GM21390 (cell line): Measurements from ENCODE around the gene TMPRSS11A.

Source experiments
- ATAC-seq: cut with Tn5 transposase; IDR thresholded peaks from one replicate; pipeline ENCODE4 v1.9.1; 2021; ENCODE audit not compliant: unreplicated experiment

The TMPRSS11A gene

GRCh38 chr4:67963356-67963755 lies at the start of gene TMPRSS11A:
Gene TMPRSS11A, minus strand, starts transcription at chr4:67963493. Its CDS starts 100 bp downstream, at chr4:67963393.
- no peak for ATAC-seq

- ATAC-seq, result no peak
These were observed 48.4 kb upstream of the TMPRSS11A start for GRCh38 chr4:68011684-68012083.

GRCh38 chr4:68002906-68003305 lies 39.6 kb upstream of the TMPRSS11A start:
- ATAC-seq, result no peak

GRCh38 chr4:67996127-67996526 lies 32.8 kb upstream of the TMPRSS11A start:
- ATAC-seq, result no peak

GRCh38 chr4:67988991-67989390 lies 25.7 kb upstream of the TMPRSS11A start:
- no peak for ATAC-seq

DNA sequence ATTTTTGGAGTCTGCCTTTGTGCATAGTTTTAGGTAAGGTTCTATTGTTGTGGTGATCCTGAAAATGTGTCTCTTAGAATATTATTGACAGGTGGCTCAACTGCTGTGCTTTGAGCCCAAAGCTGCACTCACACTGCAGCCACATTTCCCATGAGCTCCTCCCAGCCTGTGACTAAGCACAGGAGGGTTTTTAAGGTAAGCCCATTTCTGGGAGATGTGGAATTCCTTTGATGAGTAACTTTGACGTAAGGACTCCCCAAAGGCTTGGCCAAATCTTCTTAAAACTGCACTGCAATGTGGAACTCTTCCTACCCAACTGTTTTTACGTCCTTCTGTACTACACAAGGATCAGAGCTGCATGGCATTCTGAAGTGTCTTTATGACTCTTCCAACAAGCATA lies 20.0 kb upstream of the TMPRSS11A start:
- ATAC-seq, result no peak

DNA sequence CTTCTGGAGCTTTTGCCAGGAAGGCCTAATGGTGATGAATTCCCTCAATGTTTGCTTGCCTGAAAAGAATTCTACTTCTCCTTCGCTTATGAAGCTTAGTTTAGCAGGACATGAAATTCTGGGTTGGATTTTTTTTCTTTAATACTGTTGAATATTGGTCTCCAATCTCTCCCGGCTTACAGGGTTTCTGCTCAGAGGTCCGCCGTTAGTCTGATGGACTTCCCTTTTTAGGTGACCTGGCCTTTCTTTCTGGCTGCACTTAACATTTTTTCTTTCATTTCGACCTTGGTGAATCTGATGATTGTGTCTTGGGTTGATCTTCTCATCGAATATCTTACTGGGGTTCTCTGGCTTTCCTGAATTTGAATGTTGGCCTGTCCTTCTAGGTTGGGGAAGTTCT lies 17.2 kb upstream of the TMPRSS11A start:
- no peak for ATAC-seq

DNA sequence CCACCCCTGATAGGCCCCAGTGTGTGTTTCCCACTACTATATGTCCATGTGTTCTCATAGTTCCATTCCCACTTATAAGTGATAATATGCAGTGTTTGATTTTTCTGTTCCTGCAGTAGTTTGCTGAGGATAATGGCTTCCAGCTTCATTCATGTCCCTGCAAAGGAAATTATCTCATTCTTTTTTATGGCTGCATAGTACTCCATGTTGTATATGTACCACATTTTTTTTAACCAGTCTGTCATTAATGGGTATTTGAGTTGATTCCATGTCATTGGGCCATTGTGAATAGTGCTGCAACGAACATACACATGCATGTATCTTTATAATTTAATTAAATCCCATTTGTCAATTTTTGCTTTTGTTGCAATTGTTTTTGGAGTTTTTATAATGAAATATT lies 10.3 kb upstream of the TMPRSS11A start:
- ATAC-seq, result no peak

- ATAC-seq, result no peak
These were observed 8.4 kb downstream of the TMPRSS11A start for GRCh38 chr4:67954890-67955289.

DNA sequence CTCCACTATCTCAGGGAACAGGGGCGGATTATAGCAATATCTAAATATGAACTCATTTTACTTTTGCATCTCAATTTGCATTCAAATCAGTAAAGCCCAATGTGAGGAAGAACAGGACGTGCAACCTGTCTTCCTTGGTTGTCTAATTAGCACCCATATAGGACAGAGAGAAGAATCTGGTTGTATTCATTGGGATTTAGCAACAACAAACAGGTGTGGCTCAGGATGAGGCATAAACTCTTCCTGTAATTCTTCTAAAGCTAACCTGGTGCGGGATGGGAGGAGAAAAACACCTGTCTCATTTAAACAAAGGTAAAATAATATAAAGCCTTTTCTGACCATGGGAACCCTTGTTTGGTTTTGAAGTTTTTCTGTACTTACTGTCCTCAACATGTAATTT lies 22.2 kb downstream of the TMPRSS11A start:
- ATAC-seq, result no peak

DNA sequence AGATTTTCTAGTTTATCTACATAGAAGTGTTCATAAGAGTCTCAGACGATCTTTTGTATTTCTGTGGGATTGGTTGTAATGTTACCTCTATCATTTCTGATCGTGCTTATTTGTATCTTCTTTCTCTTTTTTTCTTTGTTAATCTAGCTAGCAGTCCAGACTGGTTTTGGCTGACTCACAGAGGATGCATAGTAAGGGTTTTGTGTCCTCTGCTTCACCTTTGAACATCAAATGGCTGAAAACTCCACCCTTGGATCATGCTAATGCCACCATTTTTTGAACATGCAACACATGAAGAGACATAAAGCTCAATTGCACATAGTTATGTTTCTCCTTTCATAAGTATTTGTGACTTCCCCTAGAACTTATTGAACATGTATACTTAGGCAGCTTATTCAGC lies 22.8 kb downstream of the TMPRSS11A start:
- no peak for ATAC-seq

DNA sequence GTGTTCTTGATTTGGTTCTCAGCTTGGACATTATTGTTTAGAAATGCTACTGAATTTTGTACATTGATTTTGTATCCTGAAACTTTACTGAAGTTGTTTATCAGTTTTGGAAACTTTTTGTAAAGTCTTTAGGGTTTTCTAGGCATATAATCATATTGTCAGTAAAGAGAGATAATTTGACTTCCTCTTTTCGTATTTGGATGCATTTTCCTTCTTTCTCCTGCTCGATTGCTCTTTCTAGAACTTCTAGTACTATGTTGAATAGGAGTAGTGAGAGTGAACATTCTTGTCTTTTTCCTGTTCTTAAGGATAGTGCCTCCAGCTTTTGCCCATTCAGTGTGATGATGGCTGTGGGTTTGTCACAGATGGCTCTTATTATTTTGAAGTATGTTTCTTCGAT lies 24.1 kb downstream of the TMPRSS11A start:
- no peak for ATAC-seq

GRCh38 chr4:67935888-67936287 lies 27.4 kb downstream of the TMPRSS11A start:
- ATAC-seq, result no peak

GRCh38 chr4:67934628-67935027 lies 28.7 kb downstream of the TMPRSS11A start:
- no peak for ATAC-seq

DNA sequence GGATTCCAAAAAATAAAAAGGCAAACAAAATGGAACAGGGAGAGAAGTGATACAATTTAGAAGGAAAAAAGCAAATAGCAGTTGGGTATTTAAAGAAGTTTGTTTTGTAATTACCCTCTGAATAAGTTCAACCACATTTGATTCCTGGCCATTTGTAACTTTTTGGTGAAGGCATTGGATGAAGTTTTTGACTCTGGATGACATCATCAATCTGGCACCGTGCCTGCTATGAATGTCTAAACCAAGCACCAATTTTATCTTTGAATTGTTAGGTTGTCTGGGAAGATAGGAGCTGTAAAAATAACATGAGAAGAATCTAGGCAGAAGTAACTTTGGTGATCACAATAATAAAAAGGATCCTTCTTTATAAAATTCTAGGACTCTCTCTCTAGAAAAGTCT lies 29.5 kb downstream of the TMPRSS11A start:
- no peak for ATAC-seq

GRCh38 chr4:67933038-67933437 lies 30.3 kb downstream of the TMPRSS11A start:
- ATAC-seq, result no peak

- no peak for ATAC-seq
These were observed 32.0 kb downstream of the TMPRSS11A start for GRCh38 chr4:67931256-67931655.

GRCh38 chr4:67929426-67929825 lies 33.9 kb downstream of the TMPRSS11A start:
- ATAC-seq, result no peak

DNA sequence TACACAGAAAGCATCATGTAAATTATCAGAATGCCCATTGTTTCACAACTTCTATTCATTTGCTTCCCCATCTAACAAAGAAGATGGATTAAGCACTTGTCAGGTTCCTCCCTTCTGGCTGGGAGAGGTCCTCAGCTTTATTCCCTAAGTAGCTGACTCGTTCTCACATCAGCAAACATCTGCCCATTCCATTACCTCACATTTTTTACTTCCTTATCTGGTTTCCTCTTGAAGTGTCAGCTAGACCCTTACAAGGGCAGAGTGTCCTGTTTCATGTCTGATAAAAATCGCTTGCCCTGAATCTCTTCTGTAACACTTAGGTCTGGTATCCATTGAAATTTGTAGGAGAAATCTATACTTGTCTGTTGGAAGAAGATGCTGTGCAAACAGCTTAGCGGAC lies 34.7 kb downstream of the TMPRSS11A start:
- no peak for ATAC-seq

GRCh38 chr4:67927251-67927650 lies 36.0 kb downstream of the TMPRSS11A start:
- no peak for ATAC-seq

GRCh38 chr4:67926485-67926884 lies 36.8 kb downstream of the TMPRSS11A start:
- no peak for ATAC-seq

GRCh38 chr4:67922697-67923096 lies 40.6 kb downstream of the TMPRSS11A start:
- no peak for ATAC-seq

GRCh38 chr4:67918428-67918827 lies 44.9 kb downstream of the TMPRSS11A start:
- ATAC-seq, result no peak

GRCh38 chr4:67915400-67915966 lies 47.8 kb downstream of the TMPRSS11A start:
- no peak for ATAC-seq
